ENCODE data around the gene GPR171. TPM values are rescaled to one million over a fixed set of nuclear protein-coding genes. Genes with fewer than 3 reads are reported as not detected.
"Not testable (repeated sequence)": the region's sequence is repeated elsewhere in the genome, so short reads cannot be mapped to it uniquely, and the experiment has no call there.

The GPR171 gene
- total RNA-seq, 3 donors from 2014 or later = 0.48 to 7.2 (median 1.8) TPM

DNA sequence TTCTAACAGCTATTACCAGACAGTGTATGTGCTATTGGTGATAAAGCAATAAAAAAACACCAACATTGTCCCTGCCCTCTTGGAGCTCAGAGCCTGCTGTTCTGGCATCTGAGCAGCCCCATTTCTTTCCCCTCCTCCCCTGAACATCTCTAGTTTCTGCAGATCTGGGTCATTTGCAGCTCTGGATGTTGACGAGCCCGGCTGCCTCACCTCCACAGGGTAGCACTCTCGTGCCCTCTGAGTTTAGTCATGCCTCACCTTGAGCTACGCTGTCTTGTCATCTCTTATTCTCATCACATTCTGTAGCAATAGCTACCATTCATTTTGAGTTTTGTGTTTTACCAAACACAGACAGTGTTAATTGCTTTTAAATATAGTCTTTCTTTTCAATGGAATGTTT is 30.0 kb upstream of the GPR171 start:
- no peak overlapping the region for H3K4me3 ChIP-seq
- no peaks in the 10 kb centered on the region for H3K36me3 ChIP-seq
- no peak for DNase-seq (ENCODE audit: low spot score in 2 of 2)
- peaks cover 0 to 4% of the 10 kb centered on the region in 2 donors for H3K4me1 ChIP-seq
- no peaks in the 10 kb centered on the region for H3K9me3 ChIP-seq
- no peaks in the 10 kb centered on the region for H3K27me3 ChIP-seq
- no peak overlapping the region for H3K27ac ChIP-seq
- intact Hi-C loops (cut with DNase I; ENCODE audit: low total_unique reads) = no loop called here
- TF ChIP-seq POLR2AphosphoS5 (IDR thresholded peaks at IDR 0.05) = no peak
- TF ChIP-seq, protein P1, sequence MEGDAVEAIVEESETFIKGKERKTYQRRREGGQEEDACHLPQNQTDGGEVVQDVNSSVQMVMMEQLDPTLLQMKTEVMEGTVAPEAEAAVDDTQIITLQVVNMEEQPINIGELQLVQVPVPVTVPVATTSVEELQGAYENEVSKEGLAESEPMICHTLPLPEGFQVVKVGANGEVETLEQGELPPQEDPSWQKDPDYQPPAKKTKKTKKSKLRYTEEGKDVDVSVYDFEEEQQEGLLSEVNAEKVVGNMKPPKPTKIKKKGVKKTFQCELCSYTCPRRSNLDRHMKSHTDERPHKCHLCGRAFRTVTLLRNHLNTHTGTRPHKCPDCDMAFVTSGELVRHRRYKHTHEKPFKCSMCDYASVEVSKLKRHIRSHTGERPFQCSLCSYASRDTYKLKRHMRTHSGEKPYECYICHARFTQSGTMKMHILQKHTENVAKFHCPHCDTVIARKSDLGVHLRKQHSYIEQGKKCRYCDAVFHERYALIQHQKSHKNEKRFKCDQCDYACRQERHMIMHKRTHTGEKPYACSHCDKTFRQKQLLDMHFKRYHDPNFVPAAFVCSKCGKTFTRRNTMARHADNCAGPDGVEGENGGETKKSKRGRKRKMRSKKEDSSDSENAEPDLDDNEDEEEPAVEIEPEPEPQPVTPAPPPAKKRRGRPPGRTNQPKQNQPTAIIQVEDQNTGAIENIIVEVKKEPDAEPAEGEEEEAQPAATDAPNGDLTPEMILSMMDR (IDR thresholded peaks at IDR 0.05) = no peak
- no peak for TF ChIP-seq POLR2A (IDR thresholded peaks at IDR 0.05)

DNA sequence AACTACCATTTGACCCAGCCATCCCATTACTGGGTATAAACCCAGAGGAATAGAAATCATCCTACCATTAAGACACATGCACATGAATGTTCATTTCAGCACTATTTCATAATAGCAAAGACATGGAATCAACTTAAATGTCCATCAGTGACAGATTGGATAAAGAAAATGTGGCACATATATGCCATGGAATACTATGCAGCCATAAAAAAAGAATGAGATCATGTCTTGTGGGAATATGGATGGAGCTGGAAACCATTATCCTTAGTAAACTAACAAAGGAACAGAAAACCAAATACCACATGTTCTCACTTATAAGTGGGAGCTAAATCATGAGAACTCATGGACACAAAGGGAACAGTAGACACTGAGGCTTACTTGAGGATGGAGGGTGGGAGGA is 29.4 kb upstream of the GPR171 start:
- H3K4me3 ChIP-seq; intact Hi-C loops (cut with DNase I; ENCODE audit: low total_unique reads); H3K27me3 ChIP-seq; DNase-seq (ENCODE audit: low spot score in 2 of 2); H3K27ac ChIP-seq; H3K36me3 ChIP-seq; H3K4me1 ChIP-seq; H3K9me3 ChIP-seq: not testable (repeated sequence)

DNA sequence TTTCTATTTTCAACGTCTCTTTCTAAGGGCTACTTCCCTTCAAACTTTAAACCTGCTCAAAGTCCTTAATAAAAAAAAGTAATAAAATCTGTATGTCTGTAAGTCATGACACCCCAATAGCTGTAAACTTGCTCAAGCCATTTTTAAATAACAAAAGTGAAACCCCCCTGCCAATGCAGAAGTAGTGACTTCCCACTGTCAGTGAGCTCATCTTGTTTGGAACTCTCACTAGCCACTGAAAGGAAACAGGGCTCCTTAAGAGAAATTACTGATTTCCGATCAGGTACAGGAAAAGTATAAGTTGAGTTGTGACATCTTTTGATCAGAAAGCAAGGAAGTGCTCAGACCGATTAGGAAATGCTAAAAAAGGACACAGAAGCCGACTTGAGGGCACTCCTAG is 27.6 kb upstream of the GPR171 start:
- DNase-seq (ENCODE audit: low spot score in 2 of 2) = no peak
- Histone ChIP-seq H3K9me3 (no peaks in the 10 kb centered on the region), H3K4me3 (no peak overlapping the region), H3K4me1 (peaks cover 0 to 4% of the 10 kb centered on the region in 2 donors), H3K27ac (no peak overlapping the region), H3K36me3 (no peaks in the 10 kb centered on the region), H3K27me3 (no peaks in the 10 kb centered on the region)
- TF ChIP-seq POLR2AphosphoS5 (IDR thresholded peaks at IDR 0.05) (no peak), POLR2A (IDR thresholded peaks at IDR 0.05) (no peak)
- TF ChIP-seq, protein P1 (IDR thresholded peaks at IDR 0.05) = no peak
- intact Hi-C loops (cut with DNase I; ENCODE audit: low total_unique reads) = no loop called here

DNA sequence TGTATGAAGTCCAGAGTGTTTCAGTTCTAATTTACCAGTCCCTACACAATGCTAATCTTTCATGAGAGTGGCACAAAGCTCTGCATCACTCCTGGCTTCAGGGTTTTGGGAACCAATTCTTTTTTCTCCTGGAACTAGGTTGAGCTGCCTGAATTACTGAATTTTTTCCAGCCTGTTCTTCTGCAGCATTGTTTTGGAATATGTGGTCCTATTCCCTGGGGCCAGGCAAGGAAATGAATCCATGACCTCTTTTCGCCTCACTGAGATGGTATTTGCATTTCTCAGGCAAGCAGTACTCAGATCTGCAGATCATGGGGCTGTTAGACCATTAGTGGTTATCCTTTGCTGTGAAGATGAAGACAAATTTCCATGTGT is 25.6 kb upstream of the GPR171 start:
- H3K4me1 ChIP-seq = peaks cover 0 to 4% of the 10 kb centered on the region in 2 donors
- peak overlapping the region in 1 of 2 donors; percentile 52 for H3K27ac ChIP-seq

DNA sequence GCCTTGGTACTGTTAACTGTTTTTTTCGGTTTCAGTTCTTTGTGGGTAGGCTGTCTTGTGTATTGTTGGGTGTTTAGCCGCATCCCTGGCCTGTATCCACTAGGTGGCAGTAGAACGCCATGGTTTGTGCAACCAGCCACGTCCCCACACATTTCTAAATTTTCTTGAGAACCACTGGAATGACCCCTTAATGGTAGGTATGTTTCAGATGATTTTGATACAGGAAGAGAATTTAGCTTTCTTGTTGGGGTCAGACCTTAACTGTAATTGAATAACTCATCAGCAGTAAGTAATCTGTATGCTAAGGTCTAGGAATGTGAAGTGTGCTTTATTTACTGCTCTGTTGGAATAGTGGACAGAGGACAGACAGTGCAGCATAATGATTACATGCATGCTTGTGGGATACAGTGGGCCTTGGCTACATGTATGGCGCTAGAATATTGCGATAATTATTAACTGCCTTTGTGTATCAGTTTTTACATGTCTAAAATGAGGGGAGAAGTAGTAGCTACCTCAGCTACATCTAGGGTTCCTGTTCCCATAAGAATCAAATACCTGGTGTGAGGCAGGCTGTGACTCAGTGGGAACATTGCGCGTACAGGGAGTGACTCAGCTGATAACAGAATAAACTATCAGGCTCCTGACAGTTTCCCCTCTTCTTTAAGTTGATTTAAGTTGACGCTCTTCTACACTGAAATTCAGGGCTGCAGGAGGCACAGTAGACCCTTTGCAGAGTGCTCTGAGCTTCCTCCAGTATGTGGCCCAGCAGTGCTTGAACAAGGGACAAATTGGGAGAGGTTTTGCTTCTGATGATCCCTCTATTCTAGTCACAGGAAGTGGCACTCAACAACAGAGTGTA is 25.0 kb upstream of the GPR171 start:
- no peaks in the 10 kb centered on the region for H3K27me3 ChIP-seq
- TF ChIP-seq, protein P1 (IDR thresholded peaks at IDR 0.05) = peak; percentile 78 to 91 (median 83)
- TF ChIP-seq POLR2AphosphoS5 (IDR thresholded peaks at IDR 0.05) = no peak
- peak overlapping the region in 1 of 2 donors; percentile 52 for H3K27ac ChIP-seq
- H3K9me3 ChIP-seq = no peaks in the 10 kb centered on the region
- intact Hi-C loops (cut with DNase I; ENCODE audit: low total_unique reads) = no loop called here
- H3K36me3 ChIP-seq = no peaks in the 10 kb centered on the region
- peaks cover 0 to 4% of the 10 kb centered on the region in 2 donors for H3K4me1 ChIP-seq
- H3K4me3 ChIP-seq = no peak overlapping the region
- DNase-seq (ENCODE audit: low spot score in 2 of 2) = peak; percentile 42 to 64

More for the DNA sequence above, 25.6 kb upstream of the GPR171 start:
- no peaks in the 10 kb centered on the region for H3K9me3 ChIP-seq
- H3K36me3 ChIP-seq = no peaks in the 10 kb centered on the region
- TF ChIP-seq POLR2AphosphoS5 (IDR thresholded peaks at IDR 0.05) = no peak
- TF ChIP-seq, protein P1 (IDR thresholded peaks at IDR 0.05) = no peak
- no peak overlapping the region for H3K4me3 ChIP-seq
- DNase-seq (ENCODE audit: low spot score in 2 of 2) = no peak
- H3K27me3 ChIP-seq = no peaks in the 10 kb centered on the region
- intact Hi-C loops (cut with DNase I; ENCODE audit: low total_unique reads) = no loop called here
